Heart left ventricle (tissue), 13 donors: ENCODE results near the gene EML1.

Experiments
- POLR2A ChIP-seq, 2 donors: fragments of 450-650 bp; IDR thresholded peaks; one replicate each; pipeline ENCODE4 v1.6.1; 2017; ENCODE audit warnings: antibody characterized with exemption in 2 of 2, mild to moderate bottlenecking in 2 of 2, moderate library complexity in 2 of 2
- TF ChIP-seq, protein P1 (sequence below), 12 donors: fragments of 200-600 bp; sonication (generic) in 4 of 12; IDR thresholded peaks; one replicate each; pipeline versions ENCODE4 v1.5.0 to v1.8.0; 2018 to 2022; ENCODE audit warnings: antibody characterized with exemption in 12 of 12, mild to moderate bottlenecking in 5 of 12
- donor health status: ischemic (EF 13 %, LVEDD 7.1; RV severe dilation, severe dysfunction).
- donor health status: DM: no; HTN: yes; CAD: no.
- donor health status: DM: no; HTN: no; CAD: no.
- donor health status: ischemic (EF 25% LVEDD 6.9; RV normal size, moderate dysfunction).
- donor health status: ischemic (EF 25% LVEDD 5.7; RV mildly dilated, moderate dysfunction).
- donor health status: ischemic (EF 35%, LVEDD 5.7; RV mildly dilated, moderate dysfunction).
- donor health status: nonischemic (EF 11% LVEDD 7.7; RV severe dilation, severe dysfunction).
- donor health status: DM: yes; HTN: yes; CAD: no.
- donor health status: PGD.
- donor health status: ischemic (EF 29% LVEDD 5.4; RV normal size, mild dysfunction).
- donor health status: nonischemic (EF 23%, LVEDD 6.1; RV moderate dilation, normal function).

DNA sequence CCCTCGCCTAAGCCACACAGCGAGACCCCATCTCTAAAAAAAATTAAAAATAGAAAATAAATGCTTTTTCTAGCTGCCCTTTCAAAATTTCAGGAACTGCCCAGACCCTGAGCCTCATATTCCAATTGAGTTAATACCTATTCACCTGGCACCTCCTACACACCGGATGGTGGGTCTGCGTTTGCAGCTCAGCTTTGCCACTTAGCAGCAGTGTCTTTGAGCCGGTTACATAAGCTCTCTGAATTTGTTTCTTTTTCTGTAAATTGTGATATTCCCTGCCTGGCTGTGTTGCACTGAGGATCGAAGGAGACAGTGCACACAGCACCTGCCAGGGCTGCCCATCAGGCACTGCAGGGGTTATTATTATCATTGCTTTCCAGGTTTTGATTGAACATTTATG, 125.6 kb downstream of the EML1 start:
- TF ChIP-seq, protein P1, sequence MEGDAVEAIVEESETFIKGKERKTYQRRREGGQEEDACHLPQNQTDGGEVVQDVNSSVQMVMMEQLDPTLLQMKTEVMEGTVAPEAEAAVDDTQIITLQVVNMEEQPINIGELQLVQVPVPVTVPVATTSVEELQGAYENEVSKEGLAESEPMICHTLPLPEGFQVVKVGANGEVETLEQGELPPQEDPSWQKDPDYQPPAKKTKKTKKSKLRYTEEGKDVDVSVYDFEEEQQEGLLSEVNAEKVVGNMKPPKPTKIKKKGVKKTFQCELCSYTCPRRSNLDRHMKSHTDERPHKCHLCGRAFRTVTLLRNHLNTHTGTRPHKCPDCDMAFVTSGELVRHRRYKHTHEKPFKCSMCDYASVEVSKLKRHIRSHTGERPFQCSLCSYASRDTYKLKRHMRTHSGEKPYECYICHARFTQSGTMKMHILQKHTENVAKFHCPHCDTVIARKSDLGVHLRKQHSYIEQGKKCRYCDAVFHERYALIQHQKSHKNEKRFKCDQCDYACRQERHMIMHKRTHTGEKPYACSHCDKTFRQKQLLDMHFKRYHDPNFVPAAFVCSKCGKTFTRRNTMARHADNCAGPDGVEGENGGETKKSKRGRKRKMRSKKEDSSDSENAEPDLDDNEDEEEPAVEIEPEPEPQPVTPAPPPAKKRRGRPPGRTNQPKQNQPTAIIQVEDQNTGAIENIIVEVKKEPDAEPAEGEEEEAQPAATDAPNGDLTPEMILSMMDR (IDR thresholded peaks at IDR 0.05) = no peak
- no peak for TF ChIP-seq POLR2A (IDR thresholded peaks at IDR 0.05)
